ENCODE results near the gene B4GALT2. TPM values are rescaled to one million over a fixed set of nuclear protein-coding genes. Genes with fewer than 3 reads are reported as not detected.
A peak's percentile ranks its signal among the peaks of the same experiment; 100 is the strongest.

B4GALT2 gene
- total and polyA plus RNA-seq, 9 of the 15 experiments (the other 6 are each of a cell fraction or from before 2014, with no cell fraction given): 1.3 to 86.8 (median 43.8) TPM

- TF ChIP-seq, protein P1, sequence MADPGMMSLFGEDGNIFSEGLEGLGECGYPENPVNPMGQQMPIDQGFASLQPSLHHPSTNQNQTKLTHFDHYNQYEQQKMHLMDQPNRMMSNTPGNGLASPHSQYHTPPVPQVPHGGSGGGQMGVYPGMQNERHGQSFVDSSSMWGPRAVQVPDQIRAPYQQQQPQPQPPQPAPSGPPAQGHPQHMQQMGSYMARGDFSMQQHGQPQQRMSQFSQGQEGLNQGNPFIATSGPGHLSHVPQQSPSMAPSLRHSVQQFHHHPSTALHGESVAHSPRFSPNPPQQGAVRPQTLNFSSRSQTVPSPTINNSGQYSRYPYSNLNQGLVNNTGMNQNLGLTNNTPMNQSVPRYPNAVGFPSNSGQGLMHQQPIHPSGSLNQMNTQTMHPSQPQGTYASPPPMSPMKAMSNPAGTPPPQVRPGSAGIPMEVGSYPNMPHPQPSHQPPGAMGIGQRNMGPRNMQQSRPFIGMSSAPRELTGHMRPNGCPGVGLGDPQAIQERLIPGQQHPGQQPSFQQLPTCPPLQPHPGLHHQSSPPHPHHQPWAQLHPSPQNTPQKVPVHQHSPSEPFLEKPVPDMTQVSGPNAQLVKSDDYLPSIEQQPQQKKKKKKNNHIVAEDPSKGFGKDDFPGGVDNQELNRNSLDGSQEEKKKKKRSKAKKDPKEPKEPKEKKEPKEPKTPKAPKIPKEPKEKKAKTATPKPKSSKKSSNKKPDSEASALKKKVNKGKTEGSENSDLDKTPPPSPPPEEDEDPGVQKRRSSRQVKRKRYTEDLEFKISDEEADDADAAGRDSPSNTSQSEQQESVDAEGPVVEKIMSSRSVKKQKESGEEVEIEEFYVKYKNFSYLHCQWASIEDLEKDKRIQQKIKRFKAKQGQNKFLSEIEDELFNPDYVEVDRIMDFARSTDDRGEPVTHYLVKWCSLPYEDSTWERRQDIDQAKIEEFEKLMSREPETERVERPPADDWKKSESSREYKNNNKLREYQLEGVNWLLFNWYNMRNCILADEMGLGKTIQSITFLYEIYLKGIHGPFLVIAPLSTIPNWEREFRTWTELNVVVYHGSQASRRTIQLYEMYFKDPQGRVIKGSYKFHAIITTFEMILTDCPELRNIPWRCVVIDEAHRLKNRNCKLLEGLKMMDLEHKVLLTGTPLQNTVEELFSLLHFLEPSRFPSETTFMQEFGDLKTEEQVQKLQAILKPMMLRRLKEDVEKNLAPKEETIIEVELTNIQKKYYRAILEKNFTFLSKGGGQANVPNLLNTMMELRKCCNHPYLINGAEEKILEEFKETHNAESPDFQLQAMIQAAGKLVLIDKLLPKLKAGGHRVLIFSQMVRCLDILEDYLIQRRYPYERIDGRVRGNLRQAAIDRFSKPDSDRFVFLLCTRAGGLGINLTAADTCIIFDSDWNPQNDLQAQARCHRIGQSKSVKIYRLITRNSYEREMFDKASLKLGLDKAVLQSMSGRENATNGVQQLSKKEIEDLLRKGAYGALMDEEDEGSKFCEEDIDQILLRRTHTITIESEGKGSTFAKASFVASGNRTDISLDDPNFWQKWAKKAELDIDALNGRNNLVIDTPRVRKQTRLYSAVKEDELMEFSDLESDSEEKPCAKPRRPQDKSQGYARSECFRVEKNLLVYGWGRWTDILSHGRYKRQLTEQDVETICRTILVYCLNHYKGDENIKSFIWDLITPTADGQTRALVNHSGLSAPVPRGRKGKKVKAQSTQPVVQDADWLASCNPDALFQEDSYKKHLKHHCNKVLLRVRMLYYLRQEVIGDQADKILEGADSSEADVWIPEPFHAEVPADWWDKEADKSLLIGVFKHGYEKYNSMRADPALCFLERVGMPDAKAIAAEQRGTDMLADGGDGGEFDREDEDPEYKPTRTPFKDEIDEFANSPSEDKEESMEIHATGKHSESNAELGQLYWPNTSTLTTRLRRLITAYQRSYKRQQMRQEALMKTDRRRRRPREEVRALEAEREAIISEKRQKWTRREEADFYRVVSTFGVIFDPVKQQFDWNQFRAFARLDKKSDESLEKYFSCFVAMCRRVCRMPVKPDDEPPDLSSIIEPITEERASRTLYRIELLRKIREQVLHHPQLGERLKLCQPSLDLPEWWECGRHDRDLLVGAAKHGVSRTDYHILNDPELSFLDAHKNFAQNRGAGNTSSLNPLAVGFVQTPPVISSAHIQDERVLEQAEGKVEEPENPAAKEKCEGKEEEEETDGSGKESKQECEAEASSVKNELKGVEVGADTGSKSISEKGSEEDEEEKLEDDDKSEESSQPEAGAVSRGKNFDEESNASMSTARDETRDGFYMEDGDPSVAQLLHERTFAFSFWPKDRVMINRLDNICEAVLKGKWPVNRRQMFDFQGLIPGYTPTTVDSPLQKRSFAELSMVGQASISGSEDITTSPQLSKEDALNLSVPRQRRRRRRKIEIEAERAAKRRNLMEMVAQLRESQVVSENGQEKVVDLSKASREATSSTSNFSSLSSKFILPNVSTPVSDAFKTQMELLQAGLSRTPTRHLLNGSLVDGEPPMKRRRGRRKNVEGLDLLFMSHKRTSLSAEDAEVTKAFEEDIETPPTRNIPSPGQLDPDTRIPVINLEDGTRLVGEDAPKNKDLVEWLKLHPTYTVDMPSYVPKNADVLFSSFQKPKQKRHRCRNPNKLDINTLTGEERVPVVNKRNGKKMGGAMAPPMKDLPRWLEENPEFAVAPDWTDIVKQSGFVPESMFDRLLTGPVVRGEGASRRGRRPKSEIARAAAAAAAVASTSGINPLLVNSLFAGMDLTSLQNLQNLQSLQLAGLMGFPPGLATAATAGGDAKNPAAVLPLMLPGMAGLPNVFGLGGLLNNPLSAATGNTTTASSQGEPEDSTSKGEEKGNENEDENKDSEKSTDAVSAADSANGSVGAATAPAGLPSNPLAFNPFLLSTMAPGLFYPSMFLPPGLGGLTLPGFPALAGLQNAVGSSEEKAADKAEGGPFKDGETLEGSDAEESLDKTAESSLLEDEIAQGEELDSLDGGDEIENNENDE (IDR thresholded peaks at IDR 0.05; ENCODE audit: low read depth, low read length): no peak
- no peak for TF ChIP-seq ZNF583 (CRISPR knock-in tag; IDR thresholded peaks at IDR 0.05)
- no peak for TF ChIP-seq IRF2 (CRISPR knock-in tag; IDR thresholded peaks at IDR 0.05)
- no peak for TF ChIP-seq TCFL5 (CRISPR knock-in tag; conservative IDR thresholded peaks at IDR 0.05)
- no peak; a peak in 1 of 4 replicates for TF ChIP-seq HDAC1 (IDR thresholded peaks at IDR 0.05)
- no peak for TF ChIP-seq ILK (tag; IDR thresholded peaks at IDR 0.05; ENCODE audit: borderline replicate concordance, low read depth)
- peak; percentile 6; the same call in 1 of the 2 replicates for TF ChIP-seq CHD2 (IDR thresholded peaks at IDR 0.05; ENCODE audit: low read depth, low read length)
- TF ChIP-seq NR2C2 (CRISPR knock-in tag; IDR thresholded peaks at IDR 0.05): no peak
- no peak for TF ChIP-seq NR2C2 (tag; IDR thresholded peaks at IDR 0.05)
- TF ChIP-seq, protein P2, sequence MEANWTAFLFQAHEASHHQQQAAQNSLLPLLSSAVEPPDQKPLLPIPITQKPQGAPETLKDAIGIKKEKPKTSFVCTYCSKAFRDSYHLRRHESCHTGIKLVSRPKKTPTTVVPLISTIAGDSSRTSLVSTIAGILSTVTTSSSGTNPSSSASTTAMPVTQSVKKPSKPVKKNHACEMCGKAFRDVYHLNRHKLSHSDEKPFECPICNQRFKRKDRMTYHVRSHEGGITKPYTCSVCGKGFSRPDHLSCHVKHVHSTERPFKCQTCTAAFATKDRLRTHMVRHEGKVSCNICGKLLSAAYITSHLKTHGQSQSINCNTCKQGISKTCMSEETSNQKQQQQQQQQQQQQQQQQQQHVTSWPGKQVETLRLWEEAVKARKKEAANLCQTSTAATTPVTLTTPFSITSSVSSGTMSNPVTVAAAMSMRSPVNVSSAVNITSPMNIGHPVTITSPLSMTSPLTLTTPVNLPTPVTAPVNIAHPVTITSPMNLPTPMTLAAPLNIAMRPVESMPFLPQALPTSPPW (CRISPR knock-in tag; IDR thresholded peaks at IDR 0.05): peak; percentile 62
- no peak for TF ChIP-seq ZNF384 (IDR thresholded peaks at IDR 0.05; ENCODE audit: low read depth, low read length)
- no peak for TF ChIP-seq ZNF134 (CRISPR knock-in tag; conservative IDR thresholded peaks at IDR 0.05)
- 0 out of 2 replicates have a peak, but pooled peaks have one; percentile 31 for TF ChIP-seq JUND (IDR thresholded peaks at IDR 0.05; ENCODE audit: borderline replicate concordance, low read depth, low read length)
- no peak for TF ChIP-seq JUND (tag; IDR thresholded peaks at IDR 0.05; ENCODE audit: borderline replicate concordance, low read depth, low read length)
- TF ChIP-seq IFI16 (CRISPR knock-in tag; IDR thresholded peaks at IDR 0.05): no peak
- no peak for TF ChIP-seq PPARD (CRISPR knock-in tag; IDR thresholded peaks at IDR 0.05)
These were observed 3.6 kb upstream of the B4GALT2 start (continued) for GRCh38 chr1:43975249-43975961.

Measured in K562 (cell line).